HUES64 (cell line): ENCODE measurements around the gene ADM5.

Source experiments
- H3K27ac ChIP-seq: 2 replicates; pipeline ENCODE4 v1.7.0; 2013; ENCODE audit warnings: low read depth, low read length, inconsistent platforms
- H3K27me3 ChIP-seq: 2 replicates; pipeline ENCODE4 v1.6.1; 2013; ENCODE audit warnings: mild to moderate bottlenecking, low read length; ENCODE audit not compliant: insufficient read depth
- H3K36me3 ChIP-seq: 2 replicates; pipeline ENCODE4 v1.6.1; 2013; ENCODE audit warnings: mild to moderate bottlenecking, low read length; ENCODE audit not compliant: insufficient read depth
- H3K4me1 ChIP-seq: 2 replicates; pipeline ENCODE4 v1.6.1; 2013; ENCODE audit warnings: mild to moderate bottlenecking, low read length, moderate library complexity; ENCODE audit not compliant: insufficient read depth
- H3K4me3 ChIP-seq: 2 replicates; pipeline ENCODE4 v1.5.1; 2013; ENCODE audit warnings: mild to moderate bottlenecking, low read length, moderate library complexity
- H3K9ac ChIP-seq: 2 replicates; pipeline ENCODE4 v1.6.1; 2013; ENCODE audit warnings: mild to moderate bottlenecking, low read depth, low read length
- H3K9me3 ChIP-seq: 2 replicates; pipeline ENCODE4 v1.6.1; 2013; ENCODE audit warnings: low read depth, low read length; ENCODE audit not compliant: insufficient read depth
- WGBS: fragments of 150-250, 120-280 bp; methylation state at CpG from one replicate; pipeline ENCODE4 v1.1.7; 2013; ENCODE audit warnings: missing lambda C conversion rate; 5-methylcytosine and 5-hydroxymethylcytosine counted together

ADM5 gene

DNA sequence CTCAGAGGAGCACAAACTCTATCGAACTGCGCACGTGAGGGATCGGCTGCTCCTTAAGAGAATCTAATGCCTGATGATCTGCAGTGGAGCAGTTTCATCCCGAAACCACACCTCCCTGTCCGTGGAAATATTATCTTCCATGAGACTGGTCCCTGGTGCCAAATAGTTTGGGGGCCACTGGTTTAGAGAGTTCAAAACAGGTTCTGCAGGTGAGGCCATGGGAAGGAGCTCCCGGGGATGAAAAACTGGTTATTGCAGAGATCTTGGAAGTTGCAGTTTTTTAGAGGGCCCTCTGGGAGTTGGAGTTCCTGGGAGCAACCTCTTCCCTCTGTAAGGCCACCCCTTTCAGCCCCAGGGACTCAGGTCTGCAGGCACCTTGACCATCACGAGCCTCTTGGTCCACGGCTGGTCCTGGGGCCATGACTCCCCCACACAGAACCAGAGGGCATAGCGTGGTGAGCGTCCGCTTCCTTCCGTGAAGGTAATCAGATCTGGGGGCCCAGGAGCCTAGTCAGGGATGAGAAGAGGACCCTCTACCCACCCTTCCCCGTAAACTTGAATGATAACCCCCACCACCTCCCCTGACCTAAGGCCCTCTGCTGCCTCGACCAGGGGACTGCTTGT lies 28.9 kb upstream of the ADM5 start:
- WGBS = 94% methylated on average over 15 of the region's 15 CpGs
- Histone ChIP-seq H3K4me1 (no peaks in the 10 kb centered on the region), H3K36me3 (peaks cover 76% of the 10 kb centered on the region), H3K9me3 (0 out of 2 replicates have a peak, but pooled peaks cover 4% of the 10 kb centered on the region), H3K27ac (no peak overlapping the region), H3K9ac (no peak overlapping the region), H3K4me3 (no peak overlapping the region), H3K27me3 (no peaks in the 10 kb centered on the region)

DNA sequence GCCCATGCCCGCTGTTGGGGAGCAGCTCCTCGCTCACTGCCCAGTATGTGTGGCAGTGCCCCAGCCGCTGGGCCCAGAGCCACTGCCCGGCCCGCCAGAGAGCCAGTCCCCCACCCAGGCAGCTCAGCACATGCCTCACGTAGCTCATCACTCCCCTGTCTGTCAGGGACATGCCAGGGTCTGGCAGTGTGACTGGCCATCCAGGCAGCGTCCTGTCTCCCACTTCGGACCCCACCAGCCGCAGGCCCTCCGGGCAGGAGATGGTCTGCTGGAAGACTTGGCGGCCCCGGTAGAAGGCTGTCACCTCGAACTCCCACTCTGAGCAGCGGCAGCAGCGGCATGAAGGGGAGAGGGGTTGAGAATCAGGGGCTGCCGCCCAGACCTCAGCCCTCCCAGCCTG lies 27.4 kb upstream of the ADM5 start:
- Histone ChIP-seq H3K27ac (no peak overlapping the region), H3K36me3 (peaks cover 60% of the 10 kb centered on the region)

DNA sequence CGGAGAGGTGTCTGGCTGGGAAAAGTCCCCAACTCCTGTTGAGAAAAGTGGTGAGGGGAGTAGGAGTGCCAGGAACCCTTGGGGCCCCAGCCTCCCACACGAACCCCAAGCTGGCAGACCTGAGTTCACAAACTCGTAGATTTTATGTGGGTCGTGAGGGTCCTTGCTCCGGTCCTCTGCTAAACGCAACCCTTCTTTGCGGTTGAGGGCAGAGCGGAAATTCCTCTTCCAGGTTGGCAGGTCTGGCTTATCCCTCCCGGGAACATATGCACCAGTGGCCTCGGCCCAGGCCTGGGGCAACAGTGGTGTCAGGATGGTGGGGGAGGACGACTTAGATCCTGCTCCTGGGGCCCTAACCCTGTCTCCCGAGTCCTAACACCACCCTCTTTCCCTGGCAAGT lies 26.2 kb upstream of the ADM5 start:
- 0 out of 2 replicates have a peak, but pooled peaks cover 4% of the 10 kb centered on the region for H3K9me3 ChIP-seq
- peaks cover 56% of the 10 kb centered on the region for H3K36me3 ChIP-seq
- 96% methylated on average over 12 of the region's 12 CpGs for WGBS
- H3K4me3 ChIP-seq = no peak overlapping the region
- H3K27ac ChIP-seq = no peak overlapping the region
- no peak overlapping the region for H3K9ac ChIP-seq
- H3K4me1 ChIP-seq = no peaks in the 10 kb centered on the region; the same call in 1 of the 2 replicates
- no peaks in the 10 kb centered on the region for H3K27me3 ChIP-seq

More for the DNA sequence above, 27.4 kb upstream of the ADM5 start:
- H3K27me3 ChIP-seq = no peaks in the 10 kb centered on the region
- 0 out of 2 replicates have a peak, but pooled peaks cover 4% of the 10 kb centered on the region for H3K9me3 ChIP-seq
- WGBS = 95% methylated on average over 16 of the region's 16 CpGs
- no peak overlapping the region for H3K4me3 ChIP-seq
- no peaks in the 10 kb centered on the region; the same call in 1 of the 2 replicates for H3K4me1 ChIP-seq
- H3K9ac ChIP-seq = no peak overlapping the region

DNA sequence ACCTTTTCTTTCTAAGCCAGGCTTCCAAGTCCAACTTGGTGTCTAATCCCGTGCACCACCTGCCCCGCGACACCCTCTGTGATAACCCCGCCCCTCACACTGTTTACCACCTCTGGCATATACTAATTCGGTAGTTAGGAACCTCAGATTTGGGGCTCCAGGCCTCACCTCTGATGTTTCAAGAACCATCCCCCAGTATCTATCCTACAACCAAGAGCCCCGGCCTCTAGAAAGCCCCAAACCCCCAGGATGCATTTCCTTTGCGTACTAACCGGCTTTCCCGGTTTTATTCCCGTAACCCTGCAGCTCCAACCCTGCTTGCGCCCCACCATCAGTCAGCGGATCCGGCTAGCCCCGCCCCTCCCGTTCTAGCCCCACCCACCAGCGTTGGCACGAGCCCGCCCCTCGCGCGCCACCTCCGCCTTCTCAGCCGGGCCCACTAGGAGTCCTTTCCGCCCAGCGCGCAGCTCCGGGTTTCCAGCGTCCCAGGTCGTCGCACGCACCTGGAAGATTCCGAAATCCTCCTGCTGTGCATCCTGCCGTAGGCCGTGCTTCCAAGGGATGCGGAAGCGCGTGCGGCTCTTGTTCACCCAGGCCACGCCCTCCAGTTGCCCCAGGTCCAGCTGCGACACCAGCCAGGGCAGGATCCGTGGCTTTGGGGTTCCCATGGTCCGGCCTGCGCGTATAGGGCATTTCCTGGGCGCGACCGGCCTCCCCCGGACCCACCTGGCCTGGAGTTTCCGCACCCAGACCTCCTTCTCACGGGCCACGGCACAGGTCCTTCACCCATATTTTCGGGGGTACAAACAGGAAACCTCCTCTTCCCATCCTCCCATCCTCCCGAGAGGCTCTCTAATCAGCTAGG lies 25.0 kb upstream of the ADM5 start:
- Histone ChIP-seq H3K9me3 (0 out of 2 replicates have a peak, but pooled peaks cover 4% of the 10 kb centered on the region), H3K9ac (peak overlapping the region; percentile 63), H3K27me3 (no peaks in the 10 kb centered on the region), H3K27ac (peak overlapping the region; percentile 94), H3K4me1 (no peaks in the 10 kb centered on the region; the same call in 1 of the 2 replicates), H3K4me3 (peak overlapping the region; percentile 69), H3K36me3 (peaks cover 50% of the 10 kb centered on the region)
- WGBS = 1% methylated on average over 53 of the region's 53 CpGs

DNA sequence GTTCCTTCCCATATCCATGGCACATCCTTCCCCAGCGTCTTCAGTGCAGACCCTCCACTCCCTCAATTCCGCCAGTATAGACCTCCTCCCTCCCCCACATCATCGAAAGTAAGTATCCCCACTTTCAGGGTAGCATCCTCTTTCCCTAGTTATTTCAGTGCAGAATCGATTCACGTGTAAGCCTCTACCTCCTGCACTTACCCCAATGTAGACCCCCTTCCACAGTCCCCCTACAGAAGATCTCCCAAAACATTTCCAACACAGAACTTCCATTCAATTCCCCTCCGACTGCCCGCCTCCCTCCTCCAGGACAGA lies 24.4 kb upstream of the ADM5 start:
- peak overlapping the region; percentile 94 for H3K27ac ChIP-seq
- WGBS = under 1% methylated on average over 7 of the region's 7 CpGs
- no peaks in the 10 kb centered on the region for H3K27me3 ChIP-seq
- H3K4me1 ChIP-seq = no peaks in the 10 kb centered on the region; the same call in 1 of the 2 replicates
- H3K9ac ChIP-seq = peak overlapping the region; percentile 63
- H3K9me3 ChIP-seq = 0 out of 2 replicates have a peak, but pooled peaks cover 4% of the 10 kb centered on the region
- H3K4me3 ChIP-seq = peak overlapping the region; percentile 69
- H3K36me3 ChIP-seq = peaks cover 50% of the 10 kb centered on the region

DNA sequence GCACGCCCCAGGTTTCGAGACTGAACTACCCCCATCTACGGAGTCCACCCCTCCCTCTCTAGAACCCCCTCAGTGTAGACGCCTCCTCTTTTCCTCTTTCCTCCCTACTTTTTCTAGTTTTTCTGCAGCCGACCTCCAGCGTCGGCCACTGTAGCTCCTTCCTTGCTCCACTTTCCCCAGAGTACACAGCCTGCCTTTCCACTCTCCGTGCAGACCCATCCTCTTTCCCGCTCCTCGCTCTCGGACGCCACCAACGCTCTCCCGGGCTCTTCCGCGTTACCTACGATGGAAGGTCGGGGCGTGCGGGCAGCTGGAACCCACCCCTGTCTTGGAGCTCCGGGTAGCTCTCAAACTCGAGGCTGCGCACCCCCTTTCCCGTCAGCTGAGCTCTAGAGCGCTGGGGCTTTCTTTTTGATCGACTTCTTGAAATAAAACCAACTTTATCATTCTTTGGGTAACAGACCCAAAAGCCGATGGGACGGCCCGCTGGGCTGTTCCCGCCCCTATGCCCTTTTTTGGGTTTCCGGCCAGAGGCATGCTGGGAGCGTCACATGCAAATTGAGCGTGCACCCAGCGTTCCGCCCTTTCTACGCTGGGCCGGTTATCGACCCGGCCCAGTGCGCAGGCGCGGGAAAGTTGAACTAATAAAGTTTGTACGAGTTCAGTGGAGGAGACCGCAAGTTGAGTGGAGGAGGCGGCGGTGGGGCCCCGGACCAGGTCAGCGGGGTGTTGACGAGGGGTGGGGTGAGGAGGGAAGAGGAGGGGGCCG lies 23.9 kb upstream of the ADM5 start, which contains the start of the genes BCL2L12 and IRF3:
Gene BCL2L12 (plus strand): TSS at position 583 of the 769 bp plus-strand sequence. CDS start 760 bp downstream, outside the sequence.
Gene IRF3 (minus strand): TSS at position 507 of the 769 bp plus-strand sequence. CDS start 1,019 bp downstream, outside the sequence.
- Histone ChIP-seq H3K36me3 (peaks cover 50% of the 10 kb centered on the region), H3K4me1 (no peaks in the 10 kb centered on the region; the same call in 1 of the 2 replicates), H3K9ac (peak within 1 kb of the TSS; percentile 63), H3K27ac (peak within 1 kb of the TSS; percentile 94), H3K27me3 (no peaks in the 10 kb centered on the region), H3K9me3 (0 out of 2 replicates have a peak, but pooled peaks cover under 1% of the 10 kb centered on the region), H3K4me3 (peak within 1 kb of the TSS; percentile 69)
- under 1% methylated on average over 50 of the region's 50 CpGs for WGBS

DNA sequence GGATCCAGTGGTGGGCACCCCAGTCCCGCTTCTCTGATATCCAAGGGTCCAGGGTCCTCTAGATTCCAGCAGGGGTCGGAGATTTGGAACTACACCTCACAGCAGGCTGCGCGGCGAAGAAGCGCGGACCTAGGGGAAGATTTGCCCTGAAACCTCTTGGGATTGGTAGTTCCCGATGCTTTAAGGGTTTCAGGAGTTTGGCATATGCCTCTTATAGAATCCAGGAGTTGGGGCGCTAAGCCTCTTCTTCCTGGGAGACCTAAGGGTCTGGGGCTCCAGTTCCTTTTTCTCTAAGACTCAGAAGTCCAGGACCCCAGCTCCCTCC lies 23.3 kb upstream of the ADM5 start:
- Histone ChIP-seq H3K4me3 (peak overlapping the region; percentile 69), H3K27ac (peak overlapping the region; percentile 58; the same call in 1 of the 2 replicates), H3K27me3 (no peaks in the 10 kb centered on the region), H3K36me3 (peaks cover 47% of the 10 kb centered on the region), H3K9me3 (no peaks in the 10 kb centered on the region), H3K9ac (peak overlapping the region; percentile 63), H3K4me1 (no peaks in the 10 kb centered on the region; the same call in 1 of the 2 replicates)
- 0% methylated on average over 9 of the region's 9 CpGs for WGBS

DNA sequence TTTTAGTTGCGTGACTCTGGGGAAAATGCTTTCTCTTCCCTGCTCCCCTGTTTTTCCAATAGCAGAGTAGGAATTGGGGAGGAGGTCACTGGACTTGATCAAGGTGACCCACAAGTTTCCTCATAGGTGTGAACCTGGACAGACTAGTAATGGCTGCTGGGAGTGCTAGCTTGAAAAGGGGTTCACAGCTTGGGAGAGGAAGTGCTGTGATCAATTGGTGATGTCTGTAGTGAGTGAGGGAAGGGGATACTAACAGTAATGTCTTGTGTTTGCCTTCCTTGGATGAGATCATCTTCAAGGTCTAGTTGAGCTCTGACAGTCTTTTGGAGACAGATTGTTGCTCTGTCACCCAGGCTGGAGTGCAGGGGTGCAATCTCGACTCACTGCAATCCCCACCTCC lies 21.9 kb upstream of the ADM5 start:
- H3K9ac ChIP-seq = no peak overlapping the region
- WGBS = 92% methylated on average over 2 of the region's 2 CpGs
- H3K4me1 ChIP-seq = no peaks in the 10 kb centered on the region; the same call in none of the 2 replicates
- H3K36me3 ChIP-seq = peaks cover 35% of the 10 kb centered on the region
- no peaks in the 10 kb centered on the region for H3K27me3 ChIP-seq
- no peak overlapping the region for H3K27ac ChIP-seq
- no peaks in the 10 kb centered on the region for H3K9me3 ChIP-seq
- H3K4me3 ChIP-seq = no peak overlapping the region

DNA sequence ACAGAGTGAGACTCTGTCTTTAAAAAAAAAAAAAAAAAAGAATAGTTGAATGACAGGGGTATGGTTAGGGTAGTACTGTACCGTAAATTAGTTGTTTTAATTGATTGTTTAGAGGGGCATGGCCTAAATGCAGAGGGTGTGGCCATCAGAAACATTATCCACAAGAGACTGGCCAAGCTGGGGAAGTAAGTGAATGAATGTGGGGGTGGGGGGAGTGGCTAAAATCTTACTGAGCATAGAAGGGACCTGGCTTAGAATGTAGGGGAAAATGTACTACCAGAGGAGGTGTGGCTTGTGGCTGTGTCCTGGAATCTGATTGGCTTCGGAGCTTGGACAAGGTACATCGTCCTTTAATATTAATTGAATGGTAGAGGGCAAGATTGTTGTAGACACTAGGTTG lies 19.9 kb upstream of the ADM5 start:
- H3K27me3 ChIP-seq = no peaks in the 10 kb centered on the region
- no peaks in the 10 kb centered on the region; the same call in none of the 2 replicates for H3K4me1 ChIP-seq
- no peak overlapping the region for H3K9ac ChIP-seq
- 95% methylated on average over 3 of the region's 3 CpGs for WGBS
- H3K27ac ChIP-seq = no peak overlapping the region
- H3K4me3 ChIP-seq = no peak overlapping the region
- H3K36me3 ChIP-seq = peaks cover 36% of the 10 kb centered on the region
- no peaks in the 10 kb centered on the region for H3K9me3 ChIP-seq

DNA sequence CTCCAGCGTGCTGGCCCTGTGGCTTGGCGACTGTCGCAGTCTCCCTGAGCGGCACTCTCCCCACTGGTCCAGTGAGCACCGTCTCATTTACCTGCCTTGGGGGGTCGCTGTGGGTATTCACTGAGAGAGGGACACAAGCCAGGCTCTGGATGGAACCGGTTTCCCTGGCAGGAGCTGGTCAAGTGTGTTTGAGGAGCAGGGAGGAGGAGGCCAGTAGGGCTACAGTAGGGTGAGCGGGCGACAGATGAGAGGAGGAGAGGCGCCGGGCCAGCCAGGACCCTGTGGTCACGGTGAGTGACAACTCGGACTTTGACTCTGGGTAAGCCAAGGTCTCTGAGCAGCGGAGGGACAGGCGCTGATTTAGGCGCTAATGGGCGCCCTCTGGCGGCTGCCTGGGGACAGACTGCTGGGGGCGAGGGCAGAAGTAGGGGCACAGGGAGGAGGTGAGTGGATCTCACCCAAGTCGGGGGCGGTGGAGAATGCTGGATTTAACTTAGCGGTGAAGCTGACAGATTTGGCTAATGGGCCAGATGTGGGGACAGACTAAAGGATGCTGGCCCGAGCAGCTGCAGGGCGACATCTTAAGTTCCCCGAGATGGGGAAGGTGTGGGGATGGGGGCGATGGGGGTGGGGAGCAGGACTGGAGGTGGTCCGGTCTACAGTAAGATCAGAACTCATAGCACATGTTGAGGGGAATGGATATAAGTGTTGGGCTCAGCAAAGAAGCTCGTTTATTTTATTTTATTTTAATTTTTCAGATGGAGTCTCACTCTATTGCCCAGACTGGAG lies 17.1 kb upstream of the ADM5 start:
- H3K9me3 ChIP-seq = no peaks in the 10 kb centered on the region
- H3K4me1 ChIP-seq = no peaks in the 10 kb centered on the region; the same call in 1 of the 2 replicates
- H3K36me3 ChIP-seq = peaks cover 33% of the 10 kb centered on the region
- no peaks in the 10 kb centered on the region for H3K27me3 ChIP-seq
- peak overlapping the region; percentile 41 for H3K4me3 ChIP-seq
- peak overlapping the region; percentile 22; the same call in 1 of the 2 replicates for H3K27ac ChIP-seq
- WGBS = 30% methylated on average over 28 of the region's 28 CpGs
- no peak overlapping the region; the same call in 1 of the 2 replicates for H3K9ac ChIP-seq
